ENCODE results near the gene CD300H.

CD300H gene

GRCh38 chr17:74547736-74548135 lies 19.6 kb downstream of the CD300H start:
- peak; percentile 50 to 64 for DNase-seq

- no peak for DNase-seq
Measured at GRCh38 chr17:74547264-74547663, 20.0 kb downstream of the CD300H start.

- no peak for DNase-seq
Measured at GRCh38 chr17:74546586-74546985, 20.7 kb downstream of the CD300H start.

GRCh38 chr17:74545843-74546230 lies 21.5 kb downstream of the CD300H start, which contains the start of gene CD300C:
TSS of gene CD300C (minus strand) at chr17:74546115. CDS start at chr17:74545782, 333 bp downstream.
- peak; percentile 88 to 89 for DNase-seq

- peak; percentile 33 to 40 for DNase-seq
Measured at GRCh38 chr17:74544991-74545842, 22.1 kb downstream of the CD300H start.

GRCh38 chr17:74543891-74544760 lies 23.2 kb downstream of the CD300H start:
- DNase-seq: no peak

GRCh38 chr17:74543406-74543805 lies 23.9 kb downstream of the CD300H start:
- no peak for DNase-seq

- no peak for DNase-seq
Measured at GRCh38 chr17:74542727-74543383, 24.5 kb downstream of the CD300H start.

GRCh38 chr17:74542166-74542565 lies 25.1 kb downstream of the CD300H start:
- DNase-seq: no peak

- no peak for DNase-seq
Measured at GRCh38 chr17:74541176-74542111, 25.9 kb downstream of the CD300H start.

GRCh38 chr17:74539281-74539820 lies 28.0 kb downstream of the CD300H start:
- no peak for DNase-seq

- DNase-seq: no peak
Measured at GRCh38 chr17:74536890-74537289, 30.4 kb downstream of the CD300H start.

GRCh38 chr17:74532115-74532514 lies 35.2 kb downstream of the CD300H start:
- DNase-seq: peak; percentile 100

GRCh38 chr17:74531231-74531761 lies 36.0 kb downstream of the CD300H start, which contains the start of gene CD300LB:
TSS of gene CD300LB (minus strand) at chr17:74531475. CDS start at chr17:74531350, 125 bp downstream.
- DNase-seq: peak; percentile 67 to 75

- DNase-seq: no peak
Measured at GRCh38 chr17:74530831-74531150, 36.5 kb downstream of the CD300H start.

- DNase-seq: no peak
Measured at GRCh38 chr17:74529243-74529642, 38.1 kb downstream of the CD300H start.

- peak; percentile 99 to 100 for DNase-seq
Measured at GRCh38 chr17:74528491-74529199, 38.7 kb downstream of the CD300H start.

GRCh38 chr17:74527756-74528155 lies 39.6 kb downstream of the CD300H start:
- no peak for DNase-seq

- no peak for DNase-seq
Measured at GRCh38 chr17:74527081-74527480, 40.2 kb downstream of the CD300H start.

GRCh38 chr17:74526681-74527080 lies 40.6 kb downstream of the CD300H start:
- DNase-seq: no peak

Measured in AML-193 (cell line).